GM18526 (cell line): Measurements from ENCODE around the gene CDC42EP5.

Source experiments
- POLR2A ChIP-seq: IDR thresholded peaks from 3 replicates; pipeline ENCODE4 v1.6.1; 2011; ENCODE audit not compliant: insufficient read length; ENCODE audit errors: extremely low read depth

The CDC42EP5 gene

GRCh38 chr19:54462655-54463530 lies 10.2 kb downstream of the CDC42EP5 start:
- TF ChIP-seq POLR2A: no peak

GRCh38 chr19:54462047-54462654 lies 10.9 kb downstream of the CDC42EP5 start:
- no peak for TF ChIP-seq POLR2A

DNA sequence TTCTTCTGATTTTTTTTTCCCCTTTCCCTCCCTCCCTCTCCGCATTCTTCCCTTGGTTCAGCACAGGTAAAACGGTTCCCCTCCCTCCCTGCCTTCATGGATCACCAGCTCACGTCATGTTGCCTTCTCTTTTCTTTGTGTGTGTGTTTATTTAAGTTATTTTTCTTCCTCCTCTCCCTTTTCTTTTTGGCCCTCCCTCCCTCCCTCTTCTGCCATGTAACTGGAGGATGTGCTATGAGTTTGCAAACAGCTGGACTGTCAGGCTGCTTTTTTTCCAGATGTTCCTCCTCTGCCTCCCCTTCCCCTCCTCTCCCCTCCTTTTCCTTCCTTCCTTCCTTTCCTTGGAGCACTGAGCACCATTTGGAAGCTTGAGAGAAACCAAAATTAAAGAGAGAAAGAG lies 11.5 kb downstream of the CDC42EP5 start:
- no peak for TF ChIP-seq POLR2A

GRCh38 chr19:54461210-54461609 lies 11.9 kb downstream of the CDC42EP5 start:
- TF ChIP-seq POLR2A: no peak

DNA sequence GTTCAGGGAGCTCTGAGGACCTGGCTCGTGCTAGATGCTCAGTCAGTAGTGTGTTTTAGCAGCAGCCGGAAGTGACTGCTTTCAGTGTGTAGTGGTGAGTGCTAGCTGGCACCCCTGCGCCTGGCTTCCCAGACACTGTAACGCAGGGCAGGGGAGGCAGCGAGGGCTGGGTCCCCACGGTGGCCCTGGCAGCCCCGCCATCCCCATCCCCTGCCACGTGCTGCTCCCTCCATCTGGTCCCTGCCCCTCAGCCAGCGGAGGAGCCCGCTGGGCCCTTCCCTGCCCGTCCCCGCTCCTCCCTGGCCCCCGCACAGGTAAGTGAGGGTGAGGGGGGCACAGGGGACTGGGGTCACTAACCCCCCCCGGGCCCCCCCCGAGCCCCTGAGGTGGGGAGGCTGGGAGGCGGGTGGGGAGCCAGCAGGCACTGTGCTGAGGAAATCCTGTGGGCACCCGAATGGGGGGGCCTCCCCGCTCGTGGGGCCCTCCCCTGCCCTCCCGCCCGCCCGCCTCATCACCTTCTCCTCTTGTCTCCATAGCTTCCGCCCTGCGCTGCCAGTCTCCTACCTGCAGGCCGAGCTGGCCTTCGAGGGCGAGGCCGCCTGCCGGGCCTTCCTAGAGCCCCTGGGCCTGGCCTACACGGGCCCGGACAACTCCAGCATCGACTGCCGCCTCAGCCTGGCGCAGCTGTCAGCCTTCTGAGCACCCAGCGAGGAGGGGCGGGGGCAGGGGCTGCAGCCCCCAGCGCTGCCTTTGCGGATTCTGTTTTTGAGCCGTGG lies 12.7 kb downstream of the CDC42EP5 start:
- TF ChIP-seq POLR2A: no peak

GRCh38 chr19:54459282-54460229 lies 13.5 kb downstream of the CDC42EP5 start:
- TF ChIP-seq POLR2A: no peak

DNA sequence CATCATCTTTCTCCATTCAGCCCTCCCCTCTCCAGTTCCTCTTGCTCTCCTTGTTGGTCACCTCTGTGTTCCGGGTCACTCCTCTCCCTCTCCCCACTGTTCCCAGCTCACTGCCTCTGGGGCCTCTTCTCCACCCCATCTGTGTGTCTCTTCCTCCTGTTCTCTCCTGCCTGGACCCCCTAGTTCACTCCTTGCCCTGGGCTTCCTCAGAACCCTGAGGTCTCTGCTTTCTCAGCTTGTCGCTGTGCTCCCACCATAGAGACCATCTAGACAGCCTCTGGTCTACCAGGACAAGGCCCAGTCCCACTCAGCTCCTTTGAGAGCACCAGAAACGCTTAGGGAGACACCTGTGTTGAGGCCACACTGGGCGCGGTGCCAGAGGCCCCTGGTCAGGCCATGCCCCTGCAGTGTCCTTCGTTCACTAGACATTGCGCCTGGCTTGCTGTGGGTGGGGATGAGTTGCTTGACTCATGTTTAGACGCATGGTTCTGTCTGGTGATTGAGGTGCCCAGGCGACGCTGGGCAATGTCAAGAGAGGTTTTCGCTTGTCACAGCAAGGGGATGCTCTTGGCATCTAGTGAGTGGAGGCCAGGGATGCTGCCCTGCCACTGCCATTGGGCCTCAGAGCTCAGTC lies 14.3 kb downstream of the CDC42EP5 start:
- TF ChIP-seq POLR2A: no peak

GRCh38 chr19:54457773-54458647 lies 15.1 kb downstream of the CDC42EP5 start:
- TF ChIP-seq POLR2A: no peak

- no peak for TF ChIP-seq POLR2A
Observed at GRCh38 chr19:54456423-54457373, 16.4 kb downstream of the CDC42EP5 start.

DNA sequence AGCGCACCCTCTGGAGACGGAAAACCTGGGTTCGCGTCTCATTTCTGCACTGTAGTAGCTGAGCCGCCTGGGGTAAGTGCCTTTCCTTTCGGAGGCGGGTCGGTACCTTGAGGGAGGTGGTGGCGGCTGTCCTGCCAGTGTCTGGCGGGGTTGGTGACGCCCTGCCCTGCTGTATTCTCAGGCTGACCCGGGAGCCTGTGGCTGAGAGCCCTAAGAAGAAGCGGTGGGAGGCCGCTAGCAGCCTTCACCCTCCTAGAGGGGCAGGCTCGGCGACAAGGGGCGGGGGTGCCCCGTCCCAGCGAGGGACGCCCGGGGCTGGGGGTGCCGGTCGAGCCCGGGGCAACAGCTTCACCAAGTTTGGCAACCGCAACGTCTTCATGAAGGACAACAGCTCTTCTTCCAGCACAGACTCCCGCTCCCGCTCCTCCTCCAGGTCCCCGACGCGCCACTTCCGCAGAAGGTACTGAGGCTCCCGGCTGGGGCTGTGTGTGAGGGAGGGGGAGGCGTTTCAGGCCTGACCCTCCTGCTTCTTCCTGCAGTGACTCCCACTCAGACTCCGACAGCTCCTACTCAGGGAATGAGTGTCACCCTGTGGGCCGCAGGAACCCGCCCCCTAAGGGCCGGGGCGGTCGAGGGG lies 17.2 kb downstream of the CDC42EP5 start:
- TF ChIP-seq POLR2A: no peak

- no peak for TF ChIP-seq POLR2A
Observed at GRCh38 chr19:54454781-54455675, 18.1 kb downstream of the CDC42EP5 start.
